Neural cell (in vitro differentiated cells): ENCODE data around the gene CADM1. TPM values are rescaled to one million over a fixed set of nuclear protein-coding genes. Genes with fewer than 3 reads are reported as not detected.

Experiments
- H2AFZ ChIP-seq: fragments of 200-600, 300-800 bp; sonication (generic), shearing (Covaris generic); 2 replicates; pipeline ENCODE4 v1.6.0; 2014; ENCODE audit warnings: low read depth, mild to moderate bottlenecking, antibody characterized with exemption, low read length, moderate library complexity
- H3F3A ChIP-seq: fragments of 200-600 bp; shearing (Covaris generic); 2 replicates; pipeline ENCODE4 v1.6.1; 2016; ENCODE audit warnings: mild to moderate bottlenecking, moderate library complexity, mixed read lengths, antibody characterized with exemption, low read length; ENCODE audit not compliant: insufficient read depth, poor library complexity, severe bottlenecking
- H3K27ac ChIP-seq: fragments of 200-600, 300-800 bp; sonication (generic), shearing (Covaris generic); 2 replicates; pipeline ENCODE4 v1.5.1; 2014; ENCODE audit warnings: mild to moderate bottlenecking, low read length, moderate library complexity
- H3K27me3 ChIP-seq: fragments of 300-800, 200-600 bp; sonication (generic), shearing (Covaris generic); 2 replicates; pipeline ENCODE4 v1.6.0; 2014; ENCODE audit warnings: mild to moderate bottlenecking, low read depth, low read length, moderate library complexity; ENCODE audit not compliant: insufficient read depth
- H3K36me3 ChIP-seq: fragments of 300-800, 200-600 bp; sonication (generic), shearing (Covaris generic); 2 replicates; pipeline ENCODE4 v1.5.1; 2014; ENCODE audit warnings: mild to moderate bottlenecking, antibody characterized with exemption, low read length, moderate library complexity; ENCODE audit not compliant: insufficient read depth
- H3K4me2 ChIP-seq: fragments of 300-800, 200-600 bp; sonication (generic), shearing (Covaris generic); 2 replicates; pipeline ENCODE4 v1.6.0; 2014; ENCODE audit warnings: mild to moderate bottlenecking, low read length
- H3K4me3 ChIP-seq: fragments of 300-800, 200-600 bp; sonication (generic), shearing (Covaris generic); 2 replicates; pipeline ENCODE4 v1.5.1; 2014; ENCODE audit warnings: mild to moderate bottlenecking, low read length, moderate library complexity
- H3K79me2 ChIP-seq: fragments of 200-600 bp; shearing (Covaris generic); replicated peaks from 2 replicates; pipeline ENCODE4 v1.6.0; 2014; ENCODE audit warnings: mild to moderate bottlenecking, low read length, moderate library complexity; ENCODE audit not compliant: insufficient read depth
- H3K9ac ChIP-seq: fragments of 300-800, 200-600 bp; sonication (generic), shearing (Covaris generic); 2 replicates; pipeline ENCODE4 v1.6.1; 2016; ENCODE audit warnings: mild to moderate bottlenecking, low read length, mixed read lengths
- H3K9me2 ChIP-seq: fragments of 200-600 bp; shearing (Covaris generic); 2 replicates; pipeline ENCODE4 v1.6.1; 2016; ENCODE audit warnings: mild to moderate bottlenecking, low read length, mixed read lengths; ENCODE audit not compliant: insufficient read depth
- H3K9me3 ChIP-seq: fragments of 200-600, 300-800 bp; sonication (generic), shearing (Covaris generic); 2 replicates; pipeline ENCODE4 v1.6.1; 2016; ENCODE audit warnings: mild to moderate bottlenecking, mixed run types, low read length, moderate library complexity, mixed read lengths
- H4K20me1 ChIP-seq: fragments of 200-600 bp; shearing (Covaris generic); 2 replicates; pipeline ENCODE4 v1.6.1; 2016; ENCODE audit warnings: mild to moderate bottlenecking, mixed run types; ENCODE audit not compliant: insufficient read depth
- CTCF ChIP-seq: fragments of 450-650 bp; IDR thresholded peaks from 2 replicates; pipeline ENCODE4 v1.5.1; 2014; ENCODE audit warnings: antibody characterized with exemption, mild to moderate bottlenecking, moderate library complexity; ENCODE audit not compliant: poor library complexity, severe bottlenecking
- EP300 ChIP-seq: fragments of 450-650 bp; conservative IDR thresholded peaks from 2 replicates; pipeline ENCODE4 v1.6.1; 2014; ENCODE audit warnings: antibody characterized with exemption, mild to moderate bottlenecking, moderate library complexity; ENCODE audit not compliant: poor library complexity, severe bottlenecking
- EZH2 ChIP-seq: fragments of 200-600, 300-800 bp; shearing (Covaris generic), sonication (generic); IDR thresholded peaks from 2 replicates; pipeline ENCODE4 v1.6.1; 2014; ENCODE audit warnings: antibody characterized with exemption, low read length, borderline replicate concordance, mild to moderate bottlenecking; ENCODE audit not compliant: insufficient read depth, poor library complexity, severe bottlenecking
- MXI1 ChIP-seq: fragments of 450-650 bp; conservative IDR thresholded peaks from 2 replicates; pipeline ENCODE4 v1.6.1; 2014; ENCODE audit warnings: antibody characterized with exemption, mild to moderate bottlenecking; ENCODE audit not compliant: poor library complexity, severe bottlenecking
- POLR2AphosphoS5 ChIP-seq: IDR thresholded peaks from 2 replicates; pipeline ENCODE4 v1.6.1; 2012
- RAD21 ChIP-seq: fragments of 450-650 bp; conservative IDR thresholded peaks from 2 replicates; pipeline ENCODE4 v1.6.1; 2014; ENCODE audit warnings: antibody characterized with exemption, mild to moderate bottlenecking, moderate library complexity
- REST ChIP-seq: IDR thresholded peaks from 2 replicates; pipeline ENCODE4 v1.6.1; 2012; ENCODE audit warnings: borderline replicate concordance
- SMC3 ChIP-seq: fragments of 450-650 bp; conservative IDR thresholded peaks from 2 replicates; pipeline ENCODE4 v1.6.1; 2014; ENCODE audit warnings: antibody characterized with exemption, mild to moderate bottlenecking, moderate library complexity; ENCODE audit not compliant: poor library complexity
- TAF1 ChIP-seq: IDR thresholded peaks from 2 replicates; pipeline ENCODE4 v1.6.1; 2012; ENCODE audit warnings: low read depth
- polyA plus RNA-seq: library from polyadenylated mRNA; depleted of rRNA; stranded (reverse); fragments of >200 nt; gene quantifications from 2 replicates; pipeline ENCODE4 v1.2.3, GENCODE V29; 2014

CADM1 gene
- polyA plus RNA-seq, 1 donor from 2014 or later = 92.1 TPM

GRCh38 chr11:115407496-115407895 is 96.7 kb downstream of the CADM1 start:
- H3K4me2 ChIP-seq = no peak overlapping the region
- no peaks in the 10 kb centered on the region for H3K27me3 ChIP-seq
- TF ChIP-seq MXI1 (no peak), SMC3 (no peak), EP300 (no peak), TAF1 (no peak), REST (no peak), CTCF (no peak), EZH2 (no peak), RAD21 (no peak), POLR2AphosphoS5 (no peak)
- H3K9ac ChIP-seq = no peak overlapping the region
- H3K79me2 ChIP-seq = peaks cover 17% of the 10 kb centered on the region
- H3K9me2 ChIP-seq = no peaks in the 10 kb centered on the region
- H3F3A ChIP-seq = no peaks in the 10 kb centered on the region
- H3K27ac ChIP-seq = no peak overlapping the region
- H2AFZ ChIP-seq = no peak overlapping the region
- H3K4me3 ChIP-seq = no peak overlapping the region
- H3K36me3 ChIP-seq = no peaks in the 10 kb centered on the region
- H3K9me3 ChIP-seq = peaks cover 3% of the 10 kb centered on the region
- no peaks in the 10 kb centered on the region for H4K20me1 ChIP-seq

- H4K20me1 ChIP-seq = no peaks in the 10 kb centered on the region
Observed at GRCh38 chr11:115406404-115406803, 97.8 kb downstream of the CADM1 start.

More at GRCh38 chr11:115406404-115406803, 97.8 kb downstream of the CADM1 start:
- Histone ChIP-seq H3K4me3 (no peak overlapping the region), H3K9ac (no peak overlapping the region), H3K79me2 (peaks cover 12% of the 10 kb centered on the region), H3K27me3 (no peaks in the 10 kb centered on the region), H2AFZ (no peak overlapping the region), H3K9me2 (no peaks in the 10 kb centered on the region), H3K36me3 (no peaks in the 10 kb centered on the region), H3K4me2 (no peak overlapping the region), H3F3A (no peaks in the 10 kb centered on the region), H3K27ac (no peak overlapping the region), H3K9me3 (peaks cover 3% of the 10 kb centered on the region)
- TF ChIP-seq POLR2AphosphoS5 = no peak
